Brain microvascular endothelial cell (primary cell): ENCODE results near the gene NRDC.

Source experiments
- DNase-seq: peaks from one replicate; pipeline ENCODE4 v3.0.0-alpha.2; 2020
- H3K27ac ChIP-seq: fragments of 250-450 bp; sonication (Bioruptor Pico); 2 replicates; pipeline ENCODE4 v1.5.1; 2020; ENCODE audit warnings: mild to moderate bottlenecking, moderate library complexity
- H3K27me3 ChIP-seq: fragments of 250-450 bp; sonication (Bioruptor Pico); replicated peaks from 2 replicates; pipeline ENCODE4 v1.5.1; 2020; ENCODE audit warnings: mild to moderate bottlenecking
- H3K36me3 ChIP-seq: fragments of 250-450 bp; sonication (Bioruptor Pico); replicated peaks from 2 replicates; pipeline ENCODE4 v1.5.1; 2020; ENCODE audit warnings: mild to moderate bottlenecking
- H3K4me3 ChIP-seq: 2 replicates; pipeline ENCODE4 v1.5.1; 2011; ENCODE audit warnings: low read depth, mild to moderate bottlenecking, control low read depth, low read length, moderate library complexity
- CTCF ChIP-seq: IDR thresholded peaks from 2 replicates; pipeline ENCODE4 v1.5.1; 2011; ENCODE audit warnings: low read depth, mild to moderate bottlenecking, moderate library complexity, low read length, control low read depth, inconsistent platforms; ENCODE audit errors: missing control alignments
- in situ Hi-C: cut with HindIII; loops from 2 replicates; pipeline ENCODE4 v1.10.0; 2017; ENCODE audit warnings: low sequenced_read_pairs, low pct_ligation_motif_present

NRDC gene

GRCh38 chr1:51847294-51847920, 31.1 kb downstream of the NRDC start:
- in situ Hi-C loops = no loop called here
- no peak overlapping the region for H3K27ac ChIP-seq
- peaks cover 8% of the 10 kb centered on the region for H3K36me3 ChIP-seq
- H3K27me3 ChIP-seq = no peaks in the 10 kb centered on the region
- TF ChIP-seq CTCF = no peak
- DNase-seq = no peak
- no peak overlapping the region for H3K4me3 ChIP-seq

GRCh38 chr1:51843948-51844347, 34.6 kb downstream of the NRDC start:
- Histone ChIP-seq H3K36me3 (peaks cover 11% of the 10 kb centered on the region), H3K4me3 (no peak overlapping the region), H3K27ac (no peak overlapping the region), H3K27me3 (no peaks in the 10 kb centered on the region)
- TF ChIP-seq CTCF = no peak
- in situ Hi-C loops = no loop called here
- no peak for DNase-seq

GRCh38 chr1:51842261-51842660, 36.3 kb downstream of the NRDC start:
- no peak overlapping the region for H3K4me3 ChIP-seq
- no peaks in the 10 kb centered on the region for H3K27me3 ChIP-seq
- DNase-seq = no peak
- no peak for TF ChIP-seq CTCF
- peaks cover 11% of the 10 kb centered on the region for H3K36me3 ChIP-seq
- in situ Hi-C loops = no loop called here
- no peak overlapping the region for H3K27ac ChIP-seq

GRCh38 chr1:51840743-51841461, 37.6 kb downstream of the NRDC start:
- peaks cover 7% of the 10 kb centered on the region for H3K36me3 ChIP-seq
- in situ Hi-C loops = no loop called here
- no peak overlapping the region for H3K4me3 ChIP-seq
- H3K27me3 ChIP-seq = no peaks in the 10 kb centered on the region
- DNase-seq = no peak
- H3K27ac ChIP-seq = no peak overlapping the region
- TF ChIP-seq CTCF = no peak

GRCh38 chr1:51840182-51840581, 38.3 kb downstream of the NRDC start:
- TF ChIP-seq CTCF = no peak
- H3K36me3 ChIP-seq = peaks cover 9% of the 10 kb centered on the region
- in situ Hi-C loops = no loop called here
- H3K27ac ChIP-seq = no peak overlapping the region
- no peak for DNase-seq
- H3K27me3 ChIP-seq = no peaks in the 10 kb centered on the region
- no peak overlapping the region for H3K4me3 ChIP-seq

GRCh38 chr1:51839094-51839493, 39.4 kb downstream of the NRDC start:
- no peaks in the 10 kb centered on the region for H3K27me3 ChIP-seq
- no peak for TF ChIP-seq CTCF
- no peak overlapping the region for H3K4me3 ChIP-seq
- H3K36me3 ChIP-seq = peaks cover 9% of the 10 kb centered on the region
- H3K27ac ChIP-seq = no peak overlapping the region
- in situ Hi-C loops = no loop called here
- DNase-seq = no peak
